Peyer's patch (tissue), 4 donors: ENCODE results near the gene ZFYVE1. TPM values are rescaled to one million over a fixed set of nuclear protein-coding genes. Genes with fewer than 3 reads are reported as not detected.
A peak's percentile ranks its signal among the peaks of the same experiment; 100 is the strongest.
"Not testable (repeated sequence)": the region's sequence is repeated elsewhere in the genome, so short reads cannot be mapped to it uniquely, and the experiment has no call there.

Source experiments
- DNase-seq, 3 donors: peaks; one replicate each; pipeline ENCODE4 v3.0.0-alpha.2; 2017 to 2019
- H3K27ac ChIP-seq, 4 donors: fragments of 200-600 bp; sonication (generic); one replicate each; pipeline ENCODE4 v1.5.1; 2016 to 2019
- H3K27me3 ChIP-seq, 2 donors: fragments of 200-600 bp; sonication (generic); one replicate each; pipeline ENCODE4 v1.5.1; 2019
- H3K36me3 ChIP-seq, 3 donors: fragments of 200-600 bp; sonication (generic); one replicate each; pipeline ENCODE4 v1.5.1; 2016 to 2019
- H3K4me1 ChIP-seq, 4 donors: fragments of 200-600 bp; sonication (generic); one replicate each; pipeline ENCODE4 v1.5.1; 2016 to 2019
- H3K4me3 ChIP-seq, 4 donors: fragments of 200-600 bp; sonication (generic); 1 replicate in 3 of 4; 2 replicates in 1 of 4; pipeline ENCODE4 v1.5.1; 2016 to 2019; ENCODE audit warnings: mild to moderate bottlenecking in 1 of 4
- H3K9me3 ChIP-seq, 4 donors: fragments of 200-600 bp; sonication (generic); one replicate each; pipeline ENCODE4 v1.5.1; 2016 to 2019; ENCODE audit warnings: mild to moderate bottlenecking in 1 of 4
- CTCF ChIP-seq, 6 experiments: fragments of 450-650 bp in 4 of 6; fragments of 200-600 bp in 2 of 6; sonication (generic) in 1 of 6; IDR thresholded peaks; one replicate each; pipeline ENCODE4 v1.5.1; 2017 to 2019; ENCODE audit warnings: antibody characterized with exemption in 6 of 6, mild to moderate bottlenecking in 3 of 6, moderate library complexity in 1 of 6
- POLR2A ChIP-seq, 2 donors: fragments of 450-650 bp; IDR thresholded peaks; one replicate each; pipeline ENCODE4 v1.5.1; 2017; ENCODE audit warnings: antibody characterized with exemption in 2 of 2, mild to moderate bottlenecking in 2 of 2, moderate library complexity in 2 of 2
- total RNA-seq, 4 donors: library from RNA; depleted of rRNA; stranded (reverse); fragments of >200 nt; gene quantifications; one replicate each; pipeline ENCODE4 v1.1.0, GENCODE V29; 2016

The ZFYVE1 gene
- total RNA-seq, 4 donors from 2014 or later, result 8.3 to 32.5 (median 26.8) TPM

GRCh38 chr14:73055251-73055650 is 28.3 kb upstream of the ZFYVE1 start:
- Histone ChIP-seq H3K27me3 (no peaks in the 10 kb centered on the region), H3K4me1 (peaks cover 0 to 7% (median 3%) of the 10 kb centered on the region in 4 donors), H3K9me3 (no peaks in the 10 kb centered on the region), H3K4me3 (no peak overlapping the region), H3K27ac (no peak overlapping the region), H3K36me3 (no peaks in the 10 kb centered on the region)
- TF ChIP-seq CTCF (IDR thresholded peaks at IDR 0.05) (no peak), POLR2A (IDR thresholded peaks at IDR 0.05) (no peak)
- no peak for DNase-seq

GRCh38 chr14:73049428-73049827 is 22.5 kb upstream of the ZFYVE1 start:
- no peak for TF ChIP-seq POLR2A (IDR thresholded peaks at IDR 0.05)
- TF ChIP-seq CTCF (IDR thresholded peaks at IDR 0.05), result no peak
- H3K27me3 ChIP-seq, result no peaks in the 10 kb centered on the region
- no peaks in the 10 kb centered on the region for H3K4me1 ChIP-seq
- no peak overlapping the region for H3K27ac ChIP-seq
- H3K36me3 ChIP-seq, result no peaks in the 10 kb centered on the region
- DNase-seq, result peak in 1 of 3 donors; percentile 8
- no peaks in the 10 kb centered on the region for H3K9me3 ChIP-seq
- no peak overlapping the region for H3K4me3 ChIP-seq

GRCh38 chr14:73047808-73048207 is 20.9 kb upstream of the ZFYVE1 start:
- H3K36me3 ChIP-seq, result no peaks in the 10 kb centered on the region
- TF ChIP-seq CTCF (IDR thresholded peaks at IDR 0.05) (no peak), POLR2A (IDR thresholded peaks at IDR 0.05) (no peak)
- H3K27me3 ChIP-seq, result no peaks in the 10 kb centered on the region
- DNase-seq, result no peak
- no peaks in the 10 kb centered on the region for H3K4me1 ChIP-seq
- no peak overlapping the region for H3K4me3 ChIP-seq
- no peak overlapping the region for H3K27ac ChIP-seq
- H3K9me3 ChIP-seq, result no peaks in the 10 kb centered on the region

- DNase-seq, result peak in 1 of 3 donors; percentile 26
- not testable (repeated sequence) for H3K27me3 ChIP-seq, H3K9me3 ChIP-seq, H3K4me1 ChIP-seq, H3K4me3 ChIP-seq, H3K27ac ChIP-seq, H3K36me3 ChIP-seq
Observed at GRCh38 chr14:73036706-73037450, 10.0 kb upstream of the ZFYVE1 start.

GRCh38 chr14:73027984-73028383 is 1.1 kb upstream of the ZFYVE1 start:
- DNase-seq, result no peak

More at GRCh38 chr14:73027984-73028383, 1.1 kb upstream of the ZFYVE1 start:
- no peak overlapping the region for H3K4me3 ChIP-seq
- H3K27me3 ChIP-seq, result no peaks in the 10 kb centered on the region
- H3K36me3 ChIP-seq, result peaks cover 0 to 13% (median 0%) of the 10 kb centered on the region in 3 donors
- TF ChIP-seq CTCF (IDR thresholded peaks at IDR 0.05), result no peak
- TF ChIP-seq POLR2A (IDR thresholded peaks at IDR 0.05), result no peak
- H3K4me1 ChIP-seq, result peaks cover 0 to 28% (median 5%) of the 10 kb centered on the region in 4 donors
- no peak overlapping the region for H3K27ac ChIP-seq
- no peaks in the 10 kb centered on the region for H3K9me3 ChIP-seq
